PFSK-1 (cell line): ENCODE data around the gene NOL12.

Source experiments
- FOXP2 ChIP-seq: optimal IDR thresholded peaks from 2 replicates; pipeline ENCODE3; 2011; ENCODE audit warnings: borderline replicate concordance, control low read depth, inconsistent platforms; ENCODE audit not compliant: insufficient read depth; ENCODE audit errors: extremely low read length, extremely low read depth
- POLR2AphosphoS5 ChIP-seq: IDR thresholded peaks from 2 replicates; pipeline ENCODE4 v1.6.1; 2012; ENCODE audit warnings: low read depth, mild to moderate bottlenecking, control low read depth, low read length, moderate library complexity
- REST ChIP-seq, 2 experiments: IDR thresholded peaks; 2 replicates each; pipeline versions ENCODE4 v1.6.1 to v1.8.0; 2011 to 2012; ENCODE audit warnings: low read depth in 2 of 2, low read length in 2 of 2, control low read depth in 1 of 2, inconsistent platforms in 1 of 2, mild to moderate bottlenecking in 1 of 2, moderate library complexity in 1 of 2; ENCODE audit not compliant: insufficient read depth in 1 of 2
- SIN3A ChIP-seq: IDR thresholded peaks from 2 replicates; pipeline ENCODE4 v1.6.1; 2012; ENCODE audit warnings: mild to moderate bottlenecking, low read length, moderate library complexity, borderline replicate concordance; ENCODE audit not compliant: insufficient read depth
- TAF1 ChIP-seq: IDR thresholded peaks from 2 replicates; pipeline ENCODE4 v1.6.1; 2012; ENCODE audit warnings: low read length, control low read depth, borderline replicate concordance; ENCODE audit not compliant: insufficient read depth

DNA sequence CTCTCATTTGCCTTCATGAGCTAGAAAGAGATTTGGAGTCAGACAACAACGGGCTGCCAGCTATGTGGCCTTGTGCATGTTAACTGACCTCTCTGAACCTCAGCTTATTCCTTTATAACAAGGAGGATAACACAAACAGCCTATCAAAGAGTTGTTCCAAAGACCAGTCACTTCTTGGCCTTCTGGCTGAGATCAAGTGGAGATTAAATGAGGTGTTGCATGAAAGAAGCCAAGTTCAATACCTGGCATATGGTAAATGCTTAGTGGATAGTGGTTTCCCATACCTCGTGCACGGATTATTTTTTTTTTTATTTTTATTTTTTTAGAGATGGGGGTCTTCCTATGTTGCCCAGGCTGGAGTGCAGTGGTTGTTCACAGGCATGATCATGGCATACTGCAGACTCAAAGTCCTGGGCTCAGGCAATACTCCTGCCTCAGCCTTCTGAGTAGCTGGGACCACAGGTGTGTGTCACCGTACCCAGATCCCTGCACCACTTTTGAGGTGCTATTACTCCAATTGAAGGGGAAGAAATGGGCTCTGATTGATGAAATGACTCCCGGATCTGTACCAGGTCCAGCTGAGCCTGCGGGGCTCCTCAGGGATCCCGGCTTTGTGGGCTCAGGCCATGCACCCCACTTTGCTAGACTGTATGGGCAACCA is 5.8 kb upstream of the NOL12 start:
- TF ChIP-seq REST (IDR thresholded peaks at IDR 0.05; ENCODE audit: insufficient read depth in 1 of 2, low read depth in 2 of 2, low read length in 2 of 2) (no peak), POLR2AphosphoS5 (peak; percentile 88), SIN3A (0 out of 2 replicates have a peak, but pooled peaks have one; percentile 46), TAF1 (no peak), FOXP2 (no peak)
